HepG2 (cell line): ENCODE measurements around the gene CRKL. TPM values are rescaled to one million over a fixed set of nuclear protein-coding genes. Genes with fewer than 3 reads are reported as not detected.

ENCODE experiments used
- ATAC-seq: fragments of 200-7000 bp; cut with Tn5 transposase; 3 replicates; pipeline ENCODE4 v1.9.1; 2020; ENCODE audit warnings: mild to moderate bottlenecking, moderate library complexity
- BruUV-seq: library from RNA; stranded (reverse); fragments of 400-500 nt; replicated peaks from 2 replicates; lab custom pipeline; 2021; lab: Mats Ljungman, UMichigan
- CTCF ChIA-PET: fragments of 300-600 bp; formaldehyde crosslinking; extraction: SDS; loops from one replicate; lab custom pipeline; 2021; ENCODE audit warnings: low total read pairs, inconsistent platforms, low intra/inter-chr PET ratio; lab: Yijun Ruan, JAX
- POLR2A ChIA-PET: fragments of 350-600 bp; sonication (Branson Sonifier 250); formaldehyde crosslinking; loops from one replicate; lab custom pipeline; 2020; ENCODE audit warnings: antibody characterized with exemption, inconsistent platforms; lab: Yijun Ruan, JAX
- DNase-seq: peaks from one replicate; pipeline ENCODE4 v3.0.0-alpha.2; 2015; ENCODE audit warnings: low spot score
- FAIRE-seq: peaks from 3 replicates; lab custom pipeline; 2011; peaks lifted over from hg19 to GRCh38; lab: Jason Lieb, UNC
- H2AFZ ChIP-seq: one replicate; pipeline ENCODE4 v1.6.1; 2011; ENCODE audit warnings: low read length, inconsistent platforms
- H3K27ac ChIP-seq: fragments of 300-600 bp; 3 replicates; pipeline ENCODE4 v1.8.0; 2011; ENCODE audit warnings: mixed run types, mild to moderate bottlenecking, mixed read lengths, low read length, inconsistent platforms; ENCODE audit not compliant: insufficient read depth; ENCODE audit errors: extremely low read length
- H3K27me3 ChIP-seq, 2 experiments: fragments of 200-600 bp in 1 of 2; 2 replicates in 1 of 2; 3 replicates in 1 of 2; pipeline versions ENCODE4 v1.6.0 to v1.8.0; 2011; ENCODE audit warnings: low read length in 2 of 2, mild to moderate bottlenecking in 2 of 2, moderate library complexity in 2 of 2, inconsistent platforms in 1 of 2; ENCODE audit not compliant: insufficient read depth in 2 of 2, control insufficient read depth in 1 of 2
- H3K36me3 ChIP-seq, 2 experiments: fragments of 200-600 bp in 1 of 2; replicated peaks in 1 of 2; 2 replicates in 1 of 2; 3 replicates in 1 of 2; pipeline versions ENCODE4 v1.5.1 to v1.8.0; 2011; ENCODE audit warnings: low read length in 2 of 2, inconsistent platforms in 1 of 2; ENCODE audit not compliant: insufficient read depth in 2 of 2, control insufficient read depth in 1 of 2
- H3K4me1 ChIP-seq: 2 replicates; pipeline ENCODE4 v1.5.1; 2012; ENCODE audit warnings: low read length, inconsistent platforms; ENCODE audit not compliant: insufficient read depth
- H3K4me2 ChIP-seq: 2 replicates; pipeline ENCODE4 v1.6.0; 2011; ENCODE audit warnings: low read depth, low read length, inconsistent platforms
- H3K4me3 ChIP-seq, 3 experiments: fragments of 200-600 bp in 1 of 3; sonication (generic), shearing (Covaris generic) in 1 of 3; replicated peaks in 1 of 3; 2 replicates each; pipeline ENCODE4 v1.5.1; 2011 to 2016; ENCODE audit warnings: low read length in 3 of 3, inconsistent platforms in 2 of 3, low read depth in 2 of 3, mild to moderate bottlenecking in 2 of 3, control low read depth in 1 of 3, mixed read lengths in 1 of 3; ENCODE audit not compliant: insufficient read depth in 1 of 3
- H3K79me2 ChIP-seq: one replicate; pipeline ENCODE4 v1.6.1; 2011; ENCODE audit warnings: low read length, inconsistent platforms; ENCODE audit not compliant: insufficient read depth
- H3K9ac ChIP-seq: 2 replicates; pipeline ENCODE4 v1.6.0; 2011; ENCODE audit warnings: mild to moderate bottlenecking, low read depth, low read length, inconsistent platforms; ENCODE audit not compliant: insufficient read depth
- H3K9me3 ChIP-seq: 2 replicates; pipeline ENCODE4 v1.5.1; 2012; ENCODE audit warnings: mild to moderate bottlenecking, low read length
- H4K20me1 ChIP-seq: 2 replicates; pipeline ENCODE4 v1.6.0; 2011; ENCODE audit warnings: inconsistent platforms, mild to moderate bottlenecking, low read length, moderate library complexity; ENCODE audit not compliant: insufficient read depth
- ATRX ChIP-seq: sonication (generic); formaldehyde crosslinking; IDR thresholded peaks from 2 replicates; pipeline ENCODE4 v1.4.0; 2020; ENCODE audit warnings: missing genetic modification reagents, borderline replicate concordance
- HNRNPH1 ChIP-seq: fragments of 200-400 bp; formaldehyde crosslinking; optimal IDR thresholded peaks from 2 replicates; pipeline ENCODE3; 2017; ENCODE audit warnings: mild to moderate bottlenecking, low read depth, low read length
- MXI1 ChIP-seq: IDR thresholded peaks from 3 replicates; pipeline ENCODE4 v1.6.1; 2012; ENCODE audit warnings: low read depth, low read length, inconsistent platforms, borderline replicate concordance
- NR2F1 ChIP-seq, 2 experiments: fragments of 450-650 bp in 1 of 2; formaldehyde crosslinking in 1 of 2; IDR thresholded peaks; 2 replicates each; pipeline versions ENCODE4 v1.5.0 to v1.6.1; 2016 to 2020; ENCODE audit warnings: mild to moderate bottlenecking in 1 of 2, missing compliant biosample characterization in 1 of 2, missing genetic modification reagents in 1 of 2, moderate library complexity in 1 of 2
- ZNF10 ChIP-seq: sonication (generic); formaldehyde crosslinking; IDR thresholded peaks from 2 replicates; pipeline ENCODE4 v1.4.0; 2020; ENCODE audit warnings: mild to moderate bottlenecking, low read depth, missing genetic modification reagents, borderline replicate concordance
- ZNF678 ChIP-seq: sonication (generic); formaldehyde crosslinking; IDR thresholded peaks from 2 replicates; pipeline ENCODE4 v1.4.0; 2020; ENCODE audit warnings: mild to moderate bottlenecking, missing genetic modification reagents
- ZNF841 ChIP-seq: sonication (generic); formaldehyde crosslinking; IDR thresholded peaks from 2 replicates; pipeline ENCODE4 v1.8.1; 2023; ENCODE audit warnings: missing genetic modification reagents, borderline replicate concordance
- ZSCAN21 ChIP-seq: sonication (generic); formaldehyde crosslinking; IDR thresholded peaks from 2 replicates; pipeline ENCODE4 v1.8.0; 2022; ENCODE audit warnings: mild to moderate bottlenecking, missing genetic modification reagents, moderate library complexity, borderline replicate concordance
- WGBS: methylation state at CpG from one replicate; pipeline ENCODE4 v1.1.6; 2017; ENCODE audit warnings: low lambda C conversion rate; 5-methylcytosine and 5-hydroxymethylcytosine counted together
- in situ Hi-C: cut with HindIII; loops from 2 replicates; pipeline ENCODE4 v1.10.0; 2017; ENCODE audit warnings: low pct_unique_long_range_greater_than_20kb; ENCODE audit not compliant: extremely low pct_ligation_motif_present
- intact Hi-C: fragments of 100-400 bp; cut with micrococcal nuclease; formaldehyde crosslinking; loops from one replicate; pipeline ENCODE4 v1.10.0; 2022; ENCODE audit not compliant: unreplicated experiment
- polyA plus RNA-seq, 8 experiments: library from polyadenylated mRNA; depleted of rRNA in 3 of 8; stranded (reverse) in 7 of 8; unstranded in 1 of 8; fragments of >200 nt; fragmentation: Illumina TruSeq in 4 of 8; extraction: Trizol in 4 of 8; gene quantifications; 2 replicates each; pipeline versions ENCODE4 v1.2.1 to v1.2.3, GENCODE V29; 2011 to 2016; ENCODE audit warnings: low read depth in 4 of 8, missing spikeins in 1 of 8, mixed read lengths in 1 of 8; ENCODE audit not compliant: insufficient read depth in 1 of 8
- total RNA-seq, 5 experiments: library from RNA; depleted of rRNA; stranded (reverse); fragments of >200 nt; fragmentation: Illumina TruSeq; extraction: Trizol; gene quantifications; 2 replicates each; pipeline ENCODE4 v1.2.3, GENCODE V29; 2016; ENCODE audit warnings: low read depth in 1 of 5
- TF ChIP-seq, protein P1 (sequence below): sonication (generic); formaldehyde crosslinking; IDR thresholded peaks from 2 replicates; pipeline ENCODE4 v1.5.1; 2020; ENCODE audit warnings: mild to moderate bottlenecking, missing genetic modification reagents, borderline replicate concordance

The CRKL gene
- total and polyA plus RNA-seq, 2 of the 13 experiments (the other 11 are each of a cell fraction or from before 2014, with no cell fraction given), result 37.4 to 60.6 TPM

DNA sequence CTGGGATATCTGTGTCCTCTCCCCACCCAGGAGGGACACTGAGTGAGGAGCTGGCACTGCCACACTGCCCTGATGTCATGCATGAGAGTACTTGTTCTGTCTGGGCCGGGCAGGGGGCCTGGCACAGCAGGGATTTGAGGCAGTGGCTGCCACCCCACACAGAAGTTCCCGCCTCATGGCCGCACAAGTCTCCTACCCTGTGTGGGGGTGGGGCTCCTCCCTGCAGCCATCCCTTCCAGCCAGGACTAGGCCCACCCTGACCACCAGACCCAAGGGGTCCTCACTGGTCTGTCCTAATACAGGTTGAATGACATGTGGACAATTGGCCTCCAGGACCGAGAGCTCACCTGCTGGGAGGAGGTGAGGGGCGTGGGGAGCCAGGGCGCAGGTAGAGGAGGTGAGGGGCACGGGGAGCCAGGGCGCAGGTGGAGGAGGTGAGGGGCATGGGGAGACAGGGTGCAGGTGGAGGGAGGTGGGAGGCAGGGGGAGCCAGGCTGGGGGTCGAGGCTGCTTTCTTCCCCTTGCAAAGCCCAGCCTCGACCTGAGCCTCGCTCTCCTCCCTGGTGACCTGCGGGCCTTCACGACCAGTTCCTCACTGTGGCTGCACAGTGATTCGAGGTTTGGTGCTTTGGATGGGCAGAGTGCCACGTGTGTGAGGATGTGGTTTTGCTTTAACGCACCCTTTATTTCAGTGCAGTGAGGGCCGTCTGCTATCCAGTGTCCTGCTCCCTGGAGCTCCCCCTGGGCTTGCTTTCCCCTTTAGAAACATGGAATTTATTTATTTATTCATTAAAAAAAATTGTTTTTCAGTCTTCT is 72.3 kb downstream of the CRKL start:
- no peaks in the 10 kb centered on the region for H4K20me1 ChIP-seq
- POLR2A ChIA-PET, result interaction anchor here (2.2 kb wide), 1 partner anchor 13 kb away, joined by 10 read pairs; the partner anchor contains the start of gene THAP7
- in situ Hi-C loops (no loop called here), intact Hi-C loops (no loop called here)
- no peak overlapping the region for H3K27ac ChIP-seq
- CTCF ChIA-PET, result no interaction called here
- no peak overlapping the region for H3K9ac ChIP-seq
- TF ChIP-seq ZNF10 (no peak), ZNF678 (CRISPR knock-in tag) (no peak), HNRNPH1 (no peak), NR2F1 (CRISPR knock-in tag; IDR thresholded peaks at IDR 0.05) (no peak), MXI1 (no peak), ZSCAN21 (CRISPR knock-in tag) (no peak), ATRX (CRISPR knock-in tag) (no peak), ZNF841 (CRISPR knock-in tag) (no peak)
- TF ChIP-seq, protein P1, sequence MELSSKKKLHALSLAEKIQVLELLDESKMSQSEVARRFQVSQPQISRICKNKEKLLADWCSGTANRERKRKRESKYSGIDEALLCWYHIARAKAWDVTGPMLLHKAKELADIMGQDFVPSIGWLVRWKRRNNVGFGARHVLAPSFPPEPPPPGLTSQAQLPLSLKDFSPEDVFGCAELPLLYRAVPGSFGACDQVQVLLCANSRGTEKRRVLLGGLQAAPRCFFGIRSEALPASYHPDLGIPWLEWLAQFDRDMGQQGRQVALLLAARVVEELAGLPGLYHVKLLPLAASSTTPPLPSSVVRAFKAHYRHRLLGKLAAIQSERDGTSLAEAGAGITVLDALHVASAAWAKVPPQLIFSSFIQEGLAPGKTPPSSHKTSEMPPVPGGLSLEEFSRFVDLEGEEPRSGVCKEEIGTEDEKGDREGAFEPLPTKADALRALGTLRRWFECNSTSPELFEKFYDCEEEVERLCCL (CRISPR knock-in tag), result no peak
- H2AFZ ChIP-seq, result no peak overlapping the region
- ATAC-seq, result no peak
- H3K27me3 ChIP-seq, result no peaks in the 10 kb centered on the region
- no TSS peak for BruUV-seq
- no peak for FAIRE-seq
- H3K79me2 ChIP-seq, result no peaks in the 10 kb centered on the region
- H3K4me3 ChIP-seq, result no peak overlapping the region
- H3K9me3 ChIP-seq, result no peaks in the 10 kb centered on the region
- no peak for DNase-seq
- 72% methylated on average over 14 of the region's 17 CpGs for WGBS
- H3K4me1 ChIP-seq, result no peaks in the 10 kb centered on the region
- H3K4me2 ChIP-seq, result no peak overlapping the region
- peaks cover 2 to 35% of the 10 kb centered on the region in 2 experiments; a peak in 4 of 5 replicates for H3K36me3 ChIP-seq
